Uterus (tissue), 4 donors: Measurements from ENCODE around the gene FTCDNL1. TPM values are rescaled to one million over a fixed set of nuclear protein-coding genes. Genes with fewer than 3 reads are reported as not detected.

Experiments
- DNase-seq, 2 donors: peaks; one replicate each; pipeline ENCODE4 v3.0.0-alpha.2; 2019 to 2020
- H3K27ac ChIP-seq, 2 donors: fragments of 200-600 bp; sonication (generic); 1 replicate in 1 of 2; 2 replicates in 1 of 2; pipeline ENCODE4 v1.5.1; 2016 to 2018
- H3K27me3 ChIP-seq, 2 donors: fragments of 200-600 bp; sonication (generic); one replicate each; pipeline ENCODE4 v1.5.1; 2018 to 2019; ENCODE audit warnings: control low read depth in 1 of 2
- H3K36me3 ChIP-seq, 2 donors: fragments of 200-600 bp; sonication (generic); one replicate each; pipeline ENCODE4 v1.5.1; 2019; ENCODE audit warnings: control low read depth in 1 of 2
- H3K4me1 ChIP-seq, 2 donors: fragments of 200-600 bp; sonication (generic); one replicate each; pipeline ENCODE4 v1.5.1; 2018 to 2019; ENCODE audit warnings: control low read depth in 1 of 2
- H3K4me3 ChIP-seq, 2 donors: fragments of 200-600 bp; sonication (generic); 1 replicate in 1 of 2; 2 replicates in 1 of 2; pipeline ENCODE4 v1.5.1; 2018 to 2019; ENCODE audit warnings: mild to moderate bottlenecking in 1 of 2
- H3K9me3 ChIP-seq, 2 donors: fragments of 200-600 bp; sonication (generic); one replicate each; pipeline ENCODE4 v1.5.1; 2019; ENCODE audit warnings: control low read depth in 1 of 2
- POLR2A ChIP-seq, 2 donors: fragments of 450-650 bp; IDR thresholded peaks; one replicate each; pipeline ENCODE4 v1.6.1; 2016; ENCODE audit warnings: antibody characterized with exemption in 2 of 2, mild to moderate bottlenecking in 1 of 2, moderate library complexity in 1 of 2
- intact Hi-C: fragments of 100-400 bp; cut with DNase I; formaldehyde crosslinking; loops from one replicate; pipeline ENCODE4 v1.15.1; 2023; ENCODE audit warnings: low total_unique reads
- total RNA-seq, 4 donors: library from RNA; depleted of rRNA in 3 of 4; stranded (reverse); fragments of >200 nt in 3 of 4; gene quantifications; one replicate each; pipeline versions ENCODE4 v1.1.0 to v1.2.4, GENCODE V29; 2014 to 2023
- TF ChIP-seq, protein P1 (sequence below), 4 experiments: fragments of 200-600 bp in 2 of 4; fragments of 450-650 bp in 2 of 4; sonication (generic) in 2 of 4; IDR thresholded peaks; one replicate each; pipeline ENCODE4 v1.5.1; 2016 to 2019; ENCODE audit warnings: antibody characterized with exemption in 4 of 4, mild to moderate bottlenecking in 2 of 4, moderate library complexity in 1 of 4
- donor health status: DM: yes; HTN: yes; CAD: no.

The FTCDNL1 gene
- total RNA-seq, 4 donors from 2014 or later = 0.29 to 5.8 (median 1.4) TPM; not detected in 1

- no peaks in the 10 kb centered on the region for H3K36me3 ChIP-seq
- intact Hi-C loops = no loop called here
These were observed 20.5 kb downstream of the FTCDNL1 start for GRCh38 chr2:199830531-199830930.

GRCh38 chr2:199829628-199830027, 21.4 kb downstream of the FTCDNL1 start:
- H3K36me3 ChIP-seq = no peaks in the 10 kb centered on the region
- intact Hi-C loops = no loop called here
- no peaks in the 10 kb centered on the region for H3K4me1 ChIP-seq
- H3K27ac ChIP-seq = no peak overlapping the region
- H3K27me3 ChIP-seq = no peaks in the 10 kb centered on the region
- TF ChIP-seq, protein P1, sequence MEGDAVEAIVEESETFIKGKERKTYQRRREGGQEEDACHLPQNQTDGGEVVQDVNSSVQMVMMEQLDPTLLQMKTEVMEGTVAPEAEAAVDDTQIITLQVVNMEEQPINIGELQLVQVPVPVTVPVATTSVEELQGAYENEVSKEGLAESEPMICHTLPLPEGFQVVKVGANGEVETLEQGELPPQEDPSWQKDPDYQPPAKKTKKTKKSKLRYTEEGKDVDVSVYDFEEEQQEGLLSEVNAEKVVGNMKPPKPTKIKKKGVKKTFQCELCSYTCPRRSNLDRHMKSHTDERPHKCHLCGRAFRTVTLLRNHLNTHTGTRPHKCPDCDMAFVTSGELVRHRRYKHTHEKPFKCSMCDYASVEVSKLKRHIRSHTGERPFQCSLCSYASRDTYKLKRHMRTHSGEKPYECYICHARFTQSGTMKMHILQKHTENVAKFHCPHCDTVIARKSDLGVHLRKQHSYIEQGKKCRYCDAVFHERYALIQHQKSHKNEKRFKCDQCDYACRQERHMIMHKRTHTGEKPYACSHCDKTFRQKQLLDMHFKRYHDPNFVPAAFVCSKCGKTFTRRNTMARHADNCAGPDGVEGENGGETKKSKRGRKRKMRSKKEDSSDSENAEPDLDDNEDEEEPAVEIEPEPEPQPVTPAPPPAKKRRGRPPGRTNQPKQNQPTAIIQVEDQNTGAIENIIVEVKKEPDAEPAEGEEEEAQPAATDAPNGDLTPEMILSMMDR (IDR thresholded peaks at IDR 0.05) = no peak
- TF ChIP-seq POLR2A (IDR thresholded peaks at IDR 0.05) = no peak
- DNase-seq = no peak
- no peaks in the 10 kb centered on the region for H3K9me3 ChIP-seq
- H3K4me3 ChIP-seq = no peak overlapping the region

More at GRCh38 chr2:199830531-199830930, 20.5 kb downstream of the FTCDNL1 start:
- H3K27ac ChIP-seq = no peak overlapping the region
- DNase-seq = no peak
- H3K4me3 ChIP-seq = no peak overlapping the region
- TF ChIP-seq, protein P1 (IDR thresholded peaks at IDR 0.05) = no peak
- no peak for TF ChIP-seq POLR2A (IDR thresholded peaks at IDR 0.05)
- no peaks in the 10 kb centered on the region for H3K27me3 ChIP-seq
- H3K9me3 ChIP-seq = no peaks in the 10 kb centered on the region
- H3K4me1 ChIP-seq = no peaks in the 10 kb centered on the region

- Histone ChIP-seq H3K9me3 (no peaks in the 10 kb centered on the region), H3K27ac (no peak overlapping the region), H3K36me3 (no peaks in the 10 kb centered on the region), H3K27me3 (no peaks in the 10 kb centered on the region), H3K4me1 (no peaks in the 10 kb centered on the region), H3K4me3 (no peak overlapping the region)
- intact Hi-C loops = no loop called here
- no peak for DNase-seq
- TF ChIP-seq, protein P1 (IDR thresholded peaks at IDR 0.05) = no peak
- TF ChIP-seq POLR2A (IDR thresholded peaks at IDR 0.05) = no peak
These were observed 31.2 kb downstream of the FTCDNL1 start for GRCh38 chr2:199819746-199820145.

DNA sequence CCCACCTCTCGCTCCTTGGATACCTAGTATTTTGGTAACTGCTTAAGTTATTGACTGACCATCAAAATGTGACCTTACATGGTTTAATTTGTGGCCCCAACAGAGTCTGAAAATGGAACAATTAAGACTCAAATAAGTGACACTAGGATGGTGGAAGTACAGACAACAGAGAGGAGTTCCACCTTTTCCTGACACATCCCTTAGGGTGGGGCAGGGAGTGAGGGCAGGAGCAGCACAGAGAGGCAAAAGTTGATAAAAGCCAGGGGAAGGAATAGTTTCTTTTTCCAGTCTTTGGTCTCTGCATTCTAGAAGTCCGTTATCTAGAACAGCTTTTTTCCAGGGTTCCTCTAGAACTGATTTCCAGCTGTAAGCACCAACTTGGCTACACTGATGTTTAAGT, 32.2 kb downstream of the FTCDNL1 start:
- no peak overlapping the region for H3K4me3 ChIP-seq
- no peaks in the 10 kb centered on the region for H3K4me1 ChIP-seq
- no peak for DNase-seq
- intact Hi-C loops = no loop called here
- H3K27me3 ChIP-seq = no peaks in the 10 kb centered on the region
- no peak overlapping the region for H3K27ac ChIP-seq
- TF ChIP-seq, protein P1 (IDR thresholded peaks at IDR 0.05) = no peak
- TF ChIP-seq POLR2A (IDR thresholded peaks at IDR 0.05) = no peak
- no peaks in the 10 kb centered on the region for H3K9me3 ChIP-seq
- H3K36me3 ChIP-seq = no peaks in the 10 kb centered on the region

- no peaks in the 10 kb centered on the region for H3K36me3 ChIP-seq
- no peak overlapping the region for H3K27ac ChIP-seq
- no peak for DNase-seq
- no peak overlapping the region for H3K4me3 ChIP-seq
- H3K9me3 ChIP-seq = no peaks in the 10 kb centered on the region
- H3K27me3 ChIP-seq = no peaks in the 10 kb centered on the region
- TF ChIP-seq POLR2A (IDR thresholded peaks at IDR 0.05) = no peak
- no peaks in the 10 kb centered on the region for H3K4me1 ChIP-seq
- intact Hi-C loops = no loop called here
These were observed 33.0 kb downstream of the FTCDNL1 start for GRCh38 chr2:199818026-199818425.

DNA sequence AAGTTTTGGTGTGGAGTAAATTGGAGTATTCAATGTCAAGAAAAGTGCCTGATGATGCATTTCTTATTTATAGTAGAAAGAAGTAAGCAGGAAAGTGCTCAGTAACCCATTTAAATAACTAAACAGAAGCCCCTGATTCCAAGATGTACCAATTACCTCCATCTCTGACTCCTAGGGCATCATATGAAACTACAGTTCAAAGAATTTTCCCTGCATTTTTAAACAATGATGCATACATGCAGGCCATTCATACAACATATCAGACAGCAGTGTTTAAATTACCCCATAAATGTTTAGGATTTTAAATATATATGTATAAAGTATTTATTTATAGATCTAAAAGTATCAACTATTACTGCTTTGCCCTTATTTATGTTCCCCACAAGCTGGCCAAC, 36.2 kb downstream of the FTCDNL1 start:
- DNase-seq = no peak
- Histone ChIP-seq H3K27me3 (no peaks in the 10 kb centered on the region), H3K9me3 (no peaks in the 10 kb centered on the region), H3K4me1 (no peaks in the 10 kb centered on the region), H3K27ac (no peak overlapping the region), H3K36me3 (no peaks in the 10 kb centered on the region), H3K4me3 (no peak overlapping the region)
- TF ChIP-seq, protein P1 (IDR thresholded peaks at IDR 0.05) = no peak
- no peak for TF ChIP-seq POLR2A (IDR thresholded peaks at IDR 0.05)
- intact Hi-C loops = no loop called here
